Body of pancreas (tissue), 4 donors: ENCODE measurements around the gene DCBLD1. TPM values are rescaled to one million over a fixed set of nuclear protein-coding genes. Genes with fewer than 3 reads are reported as not detected.

Experiments used
- ATAC-seq: fragments of 150-250 bp; one replicate; pipeline ENCODE4 v1.9.1; 2016
- DNase-seq, 4 donors: peaks; one replicate each; pipeline ENCODE4 v3.0.0-alpha.2; 2019
- H3K27ac ChIP-seq, 4 donors: fragments of 200-600 bp; sonication (generic); 1 replicate in 3 of 4; 2 replicates in 1 of 4; pipeline versions ENCODE4 v1.5.1 to v1.6.1; 2016 to 2019; ENCODE audit warnings: mild to moderate bottlenecking in 1 of 4, mixed read lengths in 1 of 4, moderate library complexity in 1 of 4
- H3K27me3 ChIP-seq, 2 donors: fragments of 200-600 bp; sonication (generic); one replicate each; pipeline ENCODE4 v1.6.0; 2016; ENCODE audit warnings: mild to moderate bottlenecking in 1 of 2
- H3K36me3 ChIP-seq, 2 donors: fragments of 200-600 bp; sonication (generic); replicated peaks in 1 of 2; 2 replicates each; pipeline ENCODE4 v1.5.1; 2016; ENCODE audit warnings: low read depth in 2 of 2; ENCODE audit not compliant: insufficient read depth in 1 of 2
- H3K4me1 ChIP-seq: fragments of 200-600 bp; sonication (generic); one replicate; pipeline ENCODE4 v1.6.0; 2016
- H3K4me3 ChIP-seq, 2 donors: fragments of 200-600 bp; sonication (generic); 1 replicate in 1 of 2; 2 replicates in 1 of 2; pipeline ENCODE4 v1.5.1; 2016 to 2019
- H3K9me3 ChIP-seq, 3 donors: fragments of 200-600 bp; sonication (generic); 1 replicate in 2 of 3; 2 replicates in 1 of 3; pipeline ENCODE4 v1.5.1; 2016
- CTCF ChIP-seq, 7 experiments: fragments of 450-650 bp in 4 of 7; fragments of 200-600 bp in 3 of 7; sonication (generic) in 3 of 7; IDR thresholded peaks; one replicate each; pipeline ENCODE4 v1.5.1; 2016 to 2019; ENCODE audit warnings: antibody characterized with exemption in 7 of 7
- POLR2A ChIP-seq, 3 donors: fragments of 450-650 bp; IDR thresholded peaks; one replicate each; pipeline ENCODE4 v1.6.1; 2016; ENCODE audit warnings: antibody characterized with exemption in 3 of 3, mild to moderate bottlenecking in 2 of 3
- WGBS, 2 donors: methylation state at CpG; one replicate each; pipeline ENCODE4 v1.1.5; 2017; 5-methylcytosine and 5-hydroxymethylcytosine counted together
- intact Hi-C: fragments of 100-400 bp; cut with DNase I; formaldehyde crosslinking; loops from one replicate; pipeline ENCODE4 v1.15.1; 2023
- small RNA-seq: library from RNA; depleted of rRNA; stranded (forward); fragments of <200 nt; gene quantifications from one replicate; pipeline ENCODE3, GENCODE V24; 2016
- total RNA-seq, 2 donors: library from RNA; depleted of rRNA; stranded (reverse); fragments of >200 nt; gene quantifications; one replicate each; pipeline ENCODE4 v1.1.0, GENCODE V29; 2016

The DCBLD1 gene
- total RNA-seq, 2 donors from 2014 or later, result 10.6 to 11.5 TPM

- WGBS, 2 donors, result 66 to 69% methylated on average over 3 of the region's 3 CpGs
- Histone ChIP-seq H3K27ac (no peak overlapping the region), H3K9me3 (no peaks in the 10 kb centered on the region), H3K27me3 (no peaks in the 10 kb centered on the region), H3K36me3 (no peaks in the 10 kb centered on the region), H3K4me3 (no peak overlapping the region), H3K4me1 (peaks cover 3% of the 10 kb centered on the region)
- DNase-seq (no peak), ATAC-seq (no peak)
- intact Hi-C loops, result no loop called here
- no peak for TF ChIP-seq POLR2A (IDR thresholded peaks at IDR 0.05)
- TF ChIP-seq CTCF (IDR thresholded peaks at IDR 0.05), result no peak
Measured at GRCh38 chr6:117591405-117591804, 108.9 kb downstream of the DCBLD1 start.

GRCh38 chr6:117592983-117593759 is 110.7 kb downstream of the DCBLD1 start:
- no peak overlapping the region for H3K4me3 ChIP-seq
- WGBS, 2 donors, result 84 to 90% methylated on average over 3 of the region's 3 CpGs
- H3K9me3 ChIP-seq, result no peaks in the 10 kb centered on the region
- H3K27me3 ChIP-seq, result no peaks in the 10 kb centered on the region
- intact Hi-C loops, result no loop called here
- H3K36me3 ChIP-seq, result no peaks in the 10 kb centered on the region
- TF ChIP-seq CTCF (IDR thresholded peaks at IDR 0.05) (no peak), POLR2A (IDR thresholded peaks at IDR 0.05) (no peak)
- DNase-seq, result no peak
- ATAC-seq, result no peak
- peaks cover 3% of the 10 kb centered on the region for H3K4me1 ChIP-seq
- H3K27ac ChIP-seq, result no peak overlapping the region

- no peaks in the 10 kb centered on the region for H3K36me3 ChIP-seq
- DNase-seq, result no peak
- WGBS, 2 donors, result 94 to 98% methylated on average over 2 of the region's 2 CpGs
- H3K4me1 ChIP-seq, result peaks cover 13% of the 10 kb centered on the region
- H3K27ac ChIP-seq, result no peak overlapping the region
- intact Hi-C loops, result no loop called here
- TF ChIP-seq CTCF (IDR thresholded peaks at IDR 0.05) (no peak), POLR2A (IDR thresholded peaks at IDR 0.05) (no peak)
- H3K9me3 ChIP-seq, result no peaks in the 10 kb centered on the region
- H3K4me3 ChIP-seq, result no peak overlapping the region
- no peak for ATAC-seq
- no peaks in the 10 kb centered on the region for H3K27me3 ChIP-seq
Measured at GRCh38 chr6:117595099-117595923, 112.8 kb downstream of the DCBLD1 start.

- no peak for TF ChIP-seq POLR2A (IDR thresholded peaks at IDR 0.05)
- Histone ChIP-seq H3K4me1 (peaks cover 21% of the 10 kb centered on the region), H3K27ac (no peak overlapping the region), H3K4me3 (no peak overlapping the region), H3K36me3 (no peaks in the 10 kb centered on the region), H3K9me3 (no peaks in the 10 kb centered on the region), H3K27me3 (no peaks in the 10 kb centered on the region)
- intact Hi-C loops, result no loop called here
- no peak for DNase-seq
- WGBS, 2 donors, result 91 to 97% methylated on average over 2 of the region's 2 CpGs
- no peak for ATAC-seq
Measured at GRCh38 chr6:117597755-117598154, 115.3 kb downstream of the DCBLD1 start.

Small RNA genes lying within 50 kb of the gene (small RNA-seq; reads per million reads assigned to genes)
- not detected for gene RNU6-253P

Other genes with a start within 250 kb of the DCBLD1 start
- gene VGLL2, start 217.1 kb upstream of the DCBLD1 start, total RNA-seq, result under 1 TPM in 1 of 2 donors, not detected in 1; 0.99 TPM
- gene ROS1, start 56.7 kb upstream of the DCBLD1 start, total RNA-seq, result not detected
- 10 to 100 TPM in 1 of 2 donors, 1 to 10 TPM in 1; 7.9 to 16.6 TPM for gene GOPC, start 119.8 kb downstream of the DCBLD1 start, total RNA-seq
- gene NUS1, start 192.8 kb downstream of the DCBLD1 start, total RNA-seq, result 10 to 100 TPM; 17.6 to 17.8 TPM